ENCODE data around the gene SLK. TPM values are rescaled to one million over a fixed set of nuclear protein-coding genes. Genes with fewer than 3 reads are reported as not detected.

SLK gene
- total and polyA plus RNA-seq, 4 donors, result 13.3 to 86.4 (median 31.3) TPM

- 94 to 98% methylated on average over 7 of the region's 7 CpGs for WGBS, 2 donors
Observed at GRCh38 chr10:103932271-103932670, 34.7 kb upstream of the SLK start.

GRCh38 chr10:103932971-103933370, 34.0 kb upstream of the SLK start:
- H3K9me3 ChIP-seq (ENCODE audit: control insufficient read depth in 4 of 4, insufficient read depth in 3 of 4, low read length in 3 of 4), result no peaks in the 10 kb centered on the region
- H3K9ac ChIP-seq (ENCODE audit: insufficient read depth in 1 of 2, low read length in 2 of 2), result no peak overlapping the region
- H3K27me3 ChIP-seq (ENCODE audit: control insufficient read depth in 3 of 3, insufficient read depth in 3 of 3, low read length in 2 of 3), result no peaks in the 10 kb centered on the region
- peaks cover 0 to 28% (median 3%) of the 10 kb centered on the region in 5 donors for H3K4me1 ChIP-seq (ENCODE audit: control insufficient read depth in 5 of 5, insufficient read depth in 5 of 5, low read length in 5 of 5)
- no peak overlapping the region for H3K27ac ChIP-seq (ENCODE audit: low read depth in 1 of 2, low read length in 1 of 2)
- ATAC-seq (ENCODE audit: insufficient read depth, low FRiP score) (no peak), DNase-seq (peak; percentile 38 to 79 (median 73))
- 67 to 77% methylated on average over 3 of the region's 3 CpGs for WGBS, 2 donors
- TF ChIP-seq CTCF (IDR thresholded peaks at IDR 0.05; ENCODE audit: control extremely low read depth, extremely low read depth), result no peak
- no peak overlapping the region for H3K4me3 ChIP-seq
- H3K36me3 ChIP-seq (ENCODE audit: control insufficient read depth in 4 of 4, insufficient read depth in 4 of 4, low read length in 4 of 4), result no peaks in the 10 kb centered on the region

More at GRCh38 chr10:103932271-103932670, 34.7 kb upstream of the SLK start:
- TF ChIP-seq CTCF (IDR thresholded peaks at IDR 0.05; ENCODE audit: control extremely low read depth, extremely low read depth), result no peak
- no peak overlapping the region for H3K27ac ChIP-seq (ENCODE audit: low read depth in 1 of 2, low read length in 1 of 2)
- no peaks in the 10 kb centered on the region for H3K36me3 ChIP-seq (ENCODE audit: control insufficient read depth in 4 of 4, insufficient read depth in 4 of 4, low read length in 4 of 4)
- no peaks in the 10 kb centered on the region for H3K27me3 ChIP-seq (ENCODE audit: control insufficient read depth in 3 of 3, insufficient read depth in 3 of 3, low read length in 2 of 3)
- DNase-seq (no peak), ATAC-seq (ENCODE audit: insufficient read depth, low FRiP score) (no peak)
- no peak overlapping the region for H3K4me3 ChIP-seq
- no peak overlapping the region for H3K9ac ChIP-seq (ENCODE audit: insufficient read depth in 1 of 2, low read length in 2 of 2)
- H3K9me3 ChIP-seq (ENCODE audit: control insufficient read depth in 4 of 4, insufficient read depth in 3 of 4, low read length in 3 of 4), result no peaks in the 10 kb centered on the region
- H3K4me1 ChIP-seq (ENCODE audit: control insufficient read depth in 5 of 5, insufficient read depth in 5 of 5, low read length in 5 of 5), result peaks cover 0 to 28% (median 3%) of the 10 kb centered on the region in 5 donors

- ATAC-seq (ENCODE audit: insufficient read depth, low FRiP score) (no peak), DNase-seq (peak; percentile 79 to 88 (median 81))
- H3K4me1 ChIP-seq (ENCODE audit: control insufficient read depth in 5 of 5, insufficient read depth in 5 of 5, low read length in 5 of 5), result peaks cover 0 to 28% (median 3%) of the 10 kb centered on the region in 5 donors
- no peak overlapping the region for H3K4me3 ChIP-seq
- H3K27me3 ChIP-seq (ENCODE audit: control insufficient read depth in 3 of 3, insufficient read depth in 3 of 3, low read length in 2 of 3), result no peaks in the 10 kb centered on the region
- no peaks in the 10 kb centered on the region for H3K36me3 ChIP-seq (ENCODE audit: control insufficient read depth in 4 of 4, insufficient read depth in 4 of 4, low read length in 4 of 4)
- H3K9ac ChIP-seq (ENCODE audit: insufficient read depth in 1 of 2, low read length in 2 of 2), result no peak overlapping the region
- H3K9me3 ChIP-seq (ENCODE audit: control insufficient read depth in 4 of 4, insufficient read depth in 3 of 4, low read length in 3 of 4), result no peaks in the 10 kb centered on the region
- H3K27ac ChIP-seq (ENCODE audit: low read depth in 1 of 2, low read length in 1 of 2), result no peak overlapping the region
- TF ChIP-seq CTCF (IDR thresholded peaks at IDR 0.05; ENCODE audit: control extremely low read depth, extremely low read depth), result no peak
- WGBS, 2 donors, result 55 to 85% methylated on average over 4 of the region's 4 CpGs
Observed at GRCh38 chr10:103933557-103934121, 33.3 kb upstream of the SLK start.

- H3K9me3 ChIP-seq (ENCODE audit: control insufficient read depth in 4 of 4, insufficient read depth in 3 of 4, low read length in 3 of 4), result no peaks in the 10 kb centered on the region
- 87 to 93% methylated on average over 6 of the region's 6 CpGs for WGBS, 2 donors
- no peak overlapping the region for H3K9ac ChIP-seq (ENCODE audit: insufficient read depth in 1 of 2, low read length in 2 of 2)
- H3K36me3 ChIP-seq (ENCODE audit: control insufficient read depth in 4 of 4, insufficient read depth in 4 of 4, low read length in 4 of 4), result no peaks in the 10 kb centered on the region
- peaks cover 0 to 26% (median 3%) of the 10 kb centered on the region in 5 donors for H3K4me1 ChIP-seq (ENCODE audit: control insufficient read depth in 5 of 5, insufficient read depth in 5 of 5, low read length in 5 of 5)
- no peaks in the 10 kb centered on the region for H3K27me3 ChIP-seq (ENCODE audit: control insufficient read depth in 3 of 3, insufficient read depth in 3 of 3, low read length in 2 of 3)
- no peak for ATAC-seq (ENCODE audit: insufficient read depth, low FRiP score)
- H3K27ac ChIP-seq (ENCODE audit: low read depth in 1 of 2, low read length in 1 of 2), result no peak overlapping the region
- no peak for DNase-seq
- no peak overlapping the region for H3K4me3 ChIP-seq
- no peak for TF ChIP-seq CTCF (IDR thresholded peaks at IDR 0.05; ENCODE audit: control extremely low read depth, extremely low read depth)
Observed at GRCh38 chr10:103934308-103934707, 32.6 kb upstream of the SLK start.

All from lung (tissue), 12 donors.